ENCODE data around the gene PRKAG2. TPM values are rescaled to one million over a fixed set of nuclear protein-coding genes. Genes with fewer than 3 reads are reported as not detected.

PRKAG2 gene
- polyA plus RNA-seq, 5 donors = 14.3 to 21.6 (median 17.3) TPM

DNA sequence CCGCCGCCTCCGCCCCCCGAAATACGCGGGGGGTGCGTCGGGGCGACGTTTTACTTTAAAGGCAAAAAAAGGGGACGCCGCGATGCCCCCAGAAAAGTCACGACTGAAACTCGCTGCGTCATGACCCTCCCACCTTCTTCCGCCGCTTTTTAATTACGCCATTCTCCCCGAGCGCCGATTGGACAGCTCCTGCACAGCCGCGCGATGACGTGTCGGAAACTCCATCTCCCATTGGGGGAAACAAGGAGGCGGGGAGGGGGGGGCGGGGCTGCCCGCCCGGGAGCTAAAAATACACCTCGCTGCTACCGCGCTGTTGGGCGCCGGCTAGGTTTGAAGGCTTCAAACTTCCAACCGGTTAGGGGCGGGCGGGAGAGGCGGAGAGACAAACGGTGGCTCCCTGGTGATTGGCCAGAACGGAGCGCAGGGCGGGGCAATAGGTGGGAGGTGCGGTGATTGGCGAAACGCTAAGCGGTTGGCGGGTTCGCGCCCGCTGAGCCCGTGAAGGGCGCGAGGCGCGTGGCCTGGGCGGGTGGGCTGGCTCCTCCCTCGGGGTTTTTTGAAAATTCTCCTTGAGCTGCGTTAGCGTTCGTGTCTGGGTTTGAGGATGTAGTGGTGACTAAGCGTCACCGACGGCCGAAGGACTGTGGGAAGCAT lies 357.0 kb downstream of the PRKAG2 start, which contains the start of gene RHEB:
Gene RHEB (minus strand): TSS at position 131 of the 654 bp plus-strand sequence. CDS start 384 bp downstream, outside the sequence.
- DNase-seq = peak; percentile 99 to 100

DNA sequence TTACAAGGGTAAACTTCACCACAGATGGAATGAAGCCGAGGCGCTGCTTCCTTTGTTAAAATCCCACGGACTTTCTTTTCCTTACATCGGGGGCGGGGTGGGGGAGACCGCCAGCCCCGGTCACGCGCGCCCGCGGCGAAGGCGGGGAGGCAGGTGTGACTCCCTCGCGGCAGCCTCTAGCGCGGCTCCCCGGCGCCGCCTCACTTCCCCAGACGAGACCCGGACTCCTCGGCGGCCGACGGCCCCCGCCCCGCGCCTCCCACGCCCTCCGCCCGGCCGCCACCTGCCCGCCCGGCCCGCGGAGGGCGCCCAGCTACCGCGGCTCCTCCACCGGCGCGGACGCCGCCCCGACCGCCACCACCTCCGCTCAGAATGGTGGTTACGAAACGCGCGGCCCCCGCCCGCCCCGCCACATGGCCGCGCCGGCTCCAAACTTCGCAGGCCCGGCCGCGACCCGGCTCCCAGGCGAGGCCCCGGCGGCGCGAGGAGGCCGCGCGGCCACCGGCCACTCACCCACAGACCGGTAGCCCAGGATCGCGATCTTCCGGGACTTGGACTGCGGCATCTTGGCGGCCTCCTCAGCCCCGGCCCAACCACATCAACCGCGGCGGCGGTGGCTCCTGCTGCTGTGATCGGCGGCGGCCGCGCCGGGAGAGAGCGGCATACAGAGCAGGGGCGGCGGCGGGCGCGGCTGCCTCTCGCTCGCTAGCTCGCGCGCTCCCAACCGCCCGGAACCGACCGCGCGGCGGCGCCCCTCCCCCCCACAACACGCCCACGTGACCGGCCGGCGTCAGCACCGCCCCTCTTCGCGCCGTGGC lies 357.8 kb downstream of the PRKAG2 start:
- DNase-seq = peak in 1 of 2 donors; percentile 42

DNA sequence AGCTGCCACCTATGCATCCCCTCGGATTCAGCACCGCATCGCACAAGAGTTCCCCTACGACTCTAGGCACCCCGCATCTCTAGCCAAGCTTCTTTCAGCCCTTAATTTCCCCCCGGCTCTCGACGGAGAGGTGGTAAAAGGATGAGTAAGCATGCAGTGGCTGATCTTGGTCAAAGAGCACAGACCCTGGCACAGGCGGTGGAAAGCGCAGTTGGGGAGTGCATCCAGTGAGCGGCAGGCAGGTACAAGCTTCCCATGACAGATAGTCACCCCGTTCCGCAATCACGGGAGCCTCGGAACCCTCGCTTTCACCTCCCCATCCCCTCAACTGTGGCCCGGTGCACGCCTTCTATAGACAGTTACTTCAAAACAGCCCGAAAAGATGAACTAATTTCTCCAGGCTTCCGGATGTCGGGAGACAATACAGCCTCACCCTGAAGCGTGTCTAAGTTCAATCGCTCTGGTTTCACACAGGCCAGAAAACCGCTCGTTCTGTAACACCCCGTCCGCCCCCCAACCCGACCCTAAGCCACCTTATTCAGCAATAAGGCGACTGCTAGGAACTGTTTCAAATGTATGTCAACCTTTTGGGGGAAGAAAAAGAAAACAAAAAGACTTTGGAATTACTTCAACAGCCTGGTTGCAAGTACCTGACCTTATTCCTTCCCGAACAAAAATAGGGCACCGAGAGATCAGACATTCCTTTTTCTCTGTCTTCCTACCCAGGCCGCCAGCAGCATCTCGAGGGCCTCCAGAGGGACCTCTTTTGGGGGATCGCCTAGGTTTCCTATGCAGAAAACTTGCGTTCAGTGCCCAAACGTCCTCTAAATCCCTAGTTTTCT lies 358.6 kb downstream of the PRKAG2 start:
- no peak for DNase-seq

DNA sequence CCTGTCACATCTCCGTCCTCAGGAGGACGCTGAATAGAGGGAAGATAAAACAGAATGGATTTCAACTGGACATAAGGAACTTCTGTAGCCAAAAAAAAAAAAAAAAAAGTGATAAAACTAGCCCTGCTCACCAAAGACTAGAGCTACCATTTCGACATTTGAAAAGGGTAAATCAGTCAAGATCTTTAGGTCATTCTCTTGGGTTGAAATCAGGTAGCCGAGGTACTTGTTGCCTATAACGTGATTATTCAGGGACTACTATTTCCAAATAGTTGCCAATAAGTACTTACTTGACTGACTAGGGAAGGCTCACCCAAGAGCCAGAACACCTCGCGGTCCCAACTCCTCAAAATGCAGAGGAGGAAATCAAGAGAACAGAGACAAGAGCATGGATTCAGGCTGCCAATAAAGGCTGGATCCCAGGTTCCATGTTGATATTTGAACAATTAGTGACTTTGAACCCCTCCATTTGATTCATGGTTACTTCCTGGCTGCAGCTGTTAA lies 359.3 kb downstream of the PRKAG2 start:
- no peak for DNase-seq

DNA sequence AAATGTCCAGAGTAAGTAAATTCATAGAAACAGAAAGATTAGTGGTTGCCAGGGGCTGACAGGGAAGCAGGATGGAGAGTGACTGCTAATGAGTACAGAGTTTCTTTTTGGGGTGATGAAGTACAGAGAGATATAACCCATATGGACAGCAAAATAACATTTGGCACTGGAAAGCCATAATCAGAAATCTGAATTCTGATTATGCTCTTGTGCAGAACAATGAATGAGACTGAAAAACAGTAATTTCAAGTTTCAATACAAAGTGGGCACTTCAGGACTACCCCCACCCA lies 361.7 kb downstream of the PRKAG2 start:
- DNase-seq = peak; percentile 83 to 84

DNA sequence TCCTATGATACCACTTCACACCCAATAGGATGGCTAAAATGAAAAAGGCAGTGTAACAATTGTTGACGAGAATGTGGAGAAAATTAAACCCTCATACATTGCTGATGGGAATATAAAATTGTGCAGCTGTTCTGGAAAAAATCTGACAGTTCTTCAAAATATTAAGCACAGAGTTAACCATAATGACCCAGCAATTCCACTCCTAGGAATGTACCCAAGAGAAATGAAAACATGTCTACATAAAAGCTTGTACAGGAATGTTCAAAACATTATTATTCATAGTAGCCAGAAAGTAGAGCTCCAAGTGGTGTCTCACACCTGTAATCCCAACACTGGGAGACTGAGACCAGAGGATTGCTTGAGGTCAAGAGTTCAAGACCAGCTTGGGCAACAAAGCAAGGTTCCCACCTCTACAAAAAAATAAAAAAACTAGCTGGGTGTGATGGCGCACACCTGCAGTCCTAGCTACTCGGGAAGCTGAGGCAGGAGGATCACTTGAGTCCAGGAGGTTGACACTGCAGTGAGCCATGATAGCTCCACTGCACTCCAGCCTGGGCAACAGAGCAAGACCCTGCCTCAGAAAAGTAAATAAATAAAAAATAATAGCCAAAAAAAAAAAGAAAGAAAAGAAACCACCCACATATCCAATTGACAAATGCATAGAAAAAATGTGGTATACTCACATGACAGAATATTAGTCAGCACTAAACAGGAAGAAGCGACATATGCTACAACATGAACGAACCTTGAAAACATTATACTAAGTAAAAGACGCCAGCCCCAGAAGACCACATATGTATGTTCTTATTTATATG lies 362.2 kb downstream of the PRKAG2 start:
- no peak for DNase-seq

DNA sequence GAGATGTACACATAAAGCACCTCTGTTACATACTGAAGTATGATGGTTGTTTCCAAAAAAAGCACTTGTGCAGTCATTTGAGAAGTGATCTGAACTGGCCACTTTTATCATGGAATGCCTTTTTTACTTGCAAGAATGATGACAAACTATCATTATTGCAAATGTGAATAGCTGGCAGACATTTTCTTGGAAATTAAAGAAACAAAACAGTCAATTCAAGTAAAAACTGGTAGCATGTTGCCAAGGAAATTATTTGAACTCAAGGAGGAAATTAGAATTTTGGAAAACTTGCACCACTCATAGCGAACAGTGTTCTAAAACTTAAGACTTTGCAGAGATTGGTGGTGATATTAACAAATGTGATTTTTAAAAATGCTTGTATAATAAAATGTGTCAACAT lies 363.8 kb downstream of the PRKAG2 start:
- DNase-seq = peak in 1 of 2 donors; percentile 39

DNA sequence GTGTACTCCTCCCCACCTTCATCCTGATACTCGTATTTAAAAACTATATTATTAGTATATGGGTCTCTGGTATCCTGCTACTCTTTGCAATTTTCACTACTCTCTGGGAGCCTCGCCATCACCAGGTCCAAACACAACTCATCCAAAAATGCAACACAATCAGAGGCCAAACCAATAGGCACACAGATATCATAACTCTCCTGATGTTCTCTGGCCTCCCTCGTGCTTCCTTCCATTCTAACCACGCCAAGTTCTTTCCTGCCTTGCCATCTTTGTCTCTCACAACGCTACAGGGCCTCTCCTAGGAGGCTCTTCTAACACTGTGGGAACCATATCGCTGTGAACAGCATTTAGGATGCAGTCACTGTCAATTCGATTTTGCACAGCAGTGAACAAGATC lies 364.6 kb downstream of the PRKAG2 start:
- DNase-seq = no peak

DNA sequence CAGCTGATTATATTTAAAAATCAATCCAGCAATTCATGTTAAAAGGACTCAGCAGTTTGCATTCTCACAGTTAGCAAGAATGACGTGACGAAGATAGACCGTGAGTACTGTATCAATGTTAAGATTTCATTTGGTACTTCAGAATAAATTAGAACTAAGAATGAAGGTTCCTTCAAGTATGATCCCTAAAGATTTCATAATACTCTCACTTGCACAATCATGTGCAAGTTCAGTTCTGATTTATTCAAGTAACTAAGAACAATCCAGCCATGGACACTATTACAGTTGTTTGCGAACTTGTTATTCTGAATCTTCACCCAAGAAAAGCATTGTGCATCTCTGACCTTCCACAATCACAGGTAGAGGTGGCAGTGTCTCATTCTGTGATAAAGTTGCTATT lies 365.0 kb downstream of the PRKAG2 start:
- no peak for DNase-seq

DNA sequence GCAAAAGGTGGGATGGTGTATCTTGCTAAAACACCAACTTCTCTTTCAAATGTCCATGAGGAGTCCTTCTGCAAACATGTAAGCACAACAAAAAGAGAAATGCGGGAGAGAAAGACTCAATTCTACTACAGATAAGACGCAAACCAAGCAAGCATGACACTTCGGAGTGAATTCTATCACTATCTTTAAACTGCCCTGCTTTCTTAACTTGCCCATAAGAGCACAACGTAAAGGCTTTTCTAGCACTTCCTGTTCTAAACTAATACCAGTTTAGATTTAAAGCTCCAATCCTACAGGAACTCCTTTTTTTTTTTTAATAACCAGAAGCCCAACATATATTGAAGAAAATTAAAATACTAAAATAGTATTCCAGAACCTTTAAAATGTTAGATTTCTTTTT lies 365.6 kb downstream of the PRKAG2 start:
- DNase-seq = no peak

DNA sequence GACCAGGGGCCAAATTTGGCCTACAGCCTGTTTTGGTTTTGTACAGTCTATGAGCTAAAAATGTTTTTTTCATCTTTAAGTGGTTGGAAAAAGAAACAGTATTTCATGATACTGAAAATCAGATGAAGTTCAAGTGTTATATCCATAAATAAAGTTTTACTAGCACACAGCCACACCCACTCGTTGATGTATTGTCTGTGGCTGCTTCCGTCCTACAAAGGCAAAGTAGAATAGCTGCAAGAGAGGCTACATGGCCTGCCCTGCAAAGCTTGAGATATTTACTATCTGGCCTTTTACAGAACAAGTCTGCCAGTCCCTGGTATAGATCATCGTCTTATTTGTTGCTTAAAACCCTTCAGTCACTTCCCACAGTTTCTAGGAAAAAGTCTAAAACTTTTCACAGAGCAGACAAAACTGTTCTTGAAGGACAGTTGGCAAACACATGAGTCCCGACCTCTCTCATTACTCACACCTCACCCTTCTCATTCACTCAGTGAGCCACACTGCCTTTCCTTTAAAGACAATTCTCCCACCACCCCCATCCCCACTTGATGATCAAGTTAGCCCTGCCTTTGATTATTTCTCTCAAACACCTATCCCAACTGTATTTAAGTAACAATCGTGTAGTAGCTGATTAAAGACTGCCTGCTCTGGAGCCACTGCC lies 367.1 kb downstream of the PRKAG2 start:
- DNase-seq = no peak

DNA sequence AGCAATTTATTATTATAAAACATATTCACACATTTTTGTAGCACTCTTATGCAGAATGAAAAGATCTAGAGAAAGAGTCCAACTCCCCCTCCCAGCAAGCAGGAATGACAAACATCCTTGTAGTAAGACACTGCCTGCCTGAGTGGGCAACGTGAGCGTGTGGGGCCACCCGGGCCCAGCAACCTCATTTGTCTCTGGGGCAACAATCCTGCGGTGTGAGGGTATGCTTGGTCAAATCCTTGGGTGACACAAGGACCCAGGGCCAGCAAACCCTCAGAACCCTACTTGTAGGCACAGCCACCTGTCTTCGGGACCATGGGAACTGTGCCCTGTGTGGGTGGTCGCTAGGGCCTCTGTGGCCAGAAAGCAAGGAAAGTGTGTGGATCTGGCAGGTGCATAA lies 367.9 kb downstream of the PRKAG2 start:
- DNase-seq = no peak

DNA sequence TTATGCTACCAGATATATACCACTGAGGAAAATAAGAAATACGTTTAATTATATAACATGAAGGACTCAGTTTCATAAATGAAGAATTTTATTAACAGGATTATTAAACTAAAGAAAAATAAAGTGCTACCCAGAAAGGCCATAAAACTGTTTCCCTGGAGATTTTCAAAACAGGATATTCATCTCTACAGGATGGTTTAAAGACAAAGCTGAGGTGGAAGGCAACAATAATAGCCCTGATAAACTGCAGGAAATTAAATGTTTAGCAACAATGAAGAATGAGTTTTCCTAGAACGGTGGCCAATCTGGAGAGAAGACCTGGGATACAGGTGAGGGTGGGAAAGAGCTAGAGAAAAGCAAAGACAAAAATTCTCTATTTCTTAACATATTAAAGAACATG lies 369.1 kb downstream of the PRKAG2 start:
- DNase-seq = no peak

DNA sequence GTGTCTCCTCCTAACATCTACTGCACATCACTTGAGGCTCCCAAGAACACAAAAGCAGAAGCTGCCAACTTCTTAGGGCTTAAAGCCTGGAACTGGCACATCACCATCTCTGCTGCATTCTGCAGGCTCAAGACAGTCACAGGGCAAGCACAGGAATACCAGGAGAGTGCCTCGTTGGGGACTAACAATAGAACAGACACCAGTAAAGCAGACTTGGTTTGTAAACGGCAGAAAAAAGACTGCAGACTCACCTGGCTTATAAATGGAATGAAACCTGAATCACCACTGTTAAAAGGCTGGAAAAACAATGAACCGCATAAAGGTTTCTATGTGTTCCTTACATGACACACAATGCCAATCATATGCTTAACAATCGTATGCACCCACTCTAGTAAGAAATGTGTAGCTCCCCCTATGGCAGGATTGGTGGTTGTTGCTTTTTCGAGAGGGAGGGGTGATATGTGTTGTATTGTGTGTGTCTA lies 370.0 kb downstream of the PRKAG2 start:
- DNase-seq = no peak

Other genes with a start within 250 kb of the PRKAG2 start
- gene GALNTL5, start 79.3 kb upstream of the PRKAG2 start, polyA plus RNA-seq (ENCODE audit: insufficient read depth in 1 of 5, insufficient read length in 5 of 5, low replicate concordance in 1 of 5) = not detected
- 10 to 100 TPM; 61.3 to 67.2 (median 65.7) TPM for gene GALNT11, start 148.6 kb upstream of the PRKAG2 start, polyA plus RNA-seq (ENCODE audit: insufficient read depth in 1 of 5, insufficient read length in 5 of 5, low replicate concordance in 1 of 5)